T-helper 2 cell treated with Interferon-gamma antibody and Interleukin-4, amounts not matched to agents 100 ng/mL and 5 ng/mL, for 36 hours (primary cell): ENCODE results near the gene VPS51. TPM values are rescaled to one million over a fixed set of nuclear protein-coding genes. Genes with fewer than 3 reads are reported as not detected.

Source experiments
- intact Hi-C: fragments of 100-400 bp; cut with micrococcal nuclease; formaldehyde crosslinking; loops from one replicate; pipeline ENCODE4 v1.15.1; 2023
- total RNA-seq: library from RNA; stranded (reverse); gene quantifications from 2 replicates; pipeline ENCODE4 v1.2.3, GENCODE V29; 2022

VPS51 gene
- total RNA-seq, 1 donor from 2014 or later: 139 TPM

- intact Hi-C loops: no loop called here
Measured at GRCh38 chr11:65104628-65105027, 8.6 kb downstream of the VPS51 start.

GRCh38 chr11:65107078-65107477 lies 11.1 kb downstream of the VPS51 start:
- intact Hi-C loops: no loop called here

GRCh38 chr11:65107751-65108468 lies 11.9 kb downstream of the VPS51 start:
- intact Hi-C loops: no loop called here

GRCh38 chr11:65108469-65109123 lies 12.6 kb downstream of the VPS51 start:
- intact Hi-C loops: no loop called here

GRCh38 chr11:65109231-65110198 lies 13.5 kb downstream of the VPS51 start:
- intact Hi-C loops: loop anchor here (5.0 kb wide), 2 partner anchors 153 to 192 kb away; partner anchors contain the start of genes ATG2A and POLA2

- intact Hi-C loops: loop anchor here (5.0 kb wide), 2 partner anchors 152 to 193 kb away; partner anchors contain the start of genes ATG2A and POLA2
Measured at GRCh38 chr11:65110354-65110861, 14.4 kb downstream of the VPS51 start.

GRCh38 chr11:65111159-65111743 lies 15.2 kb downstream of the VPS51 start:
- intact Hi-C loops: loop anchor here (1.0 to 5.0 kb wide), 3 partner anchors 15 to 194 kb away; partner anchors contain the start of genes ATG2A, POLA2 and VPS51

GRCh38 chr11:65111744-65112545 lies 15.9 kb downstream of the VPS51 start, which contains the start of gene TM7SF2:
Gene TM7SF2, plus strand, starts transcription at chr11:65111872. Its CDS starts 144 bp downstream, at chr11:65112016.
- intact Hi-C loops: loop anchor here (1.0 to 5.0 kb wide), 5 partner anchors 16 to 195 kb away; partner anchors contain the start of genes ATG2A, CDCA5, POLA2 and SYVN1

- intact Hi-C loops: loop anchor here (1.0 to 5.0 kb wide), 4 partner anchors 22 to 195 kb away; partner anchors contain the start of genes ATG2A, CDCA5, POLA2 and SYVN1
Measured at GRCh38 chr11:65112546-65113360, 16.7 kb downstream of the VPS51 start.

- intact Hi-C loops: loop anchor here (5.0 kb wide), 2 partner anchors 149 to 196 kb away; partner anchors contain the start of genes ATG2A and POLA2
Measured at GRCh38 chr11:65113361-65113756, 17.3 kb downstream of the VPS51 start.

GRCh38 chr11:65113839-65114238 lies 17.8 kb downstream of the VPS51 start:
- intact Hi-C loops: loop anchor here (5.0 kb wide), 2 partner anchors 148 to 197 kb away; partner anchors contain the start of genes ATG2A and POLA2

- intact Hi-C loops: loop anchor here (5.0 kb wide), 2 partner anchors 148 to 197 kb away; partner anchors contain the start of genes ATG2A and POLA2
Measured at GRCh38 chr11:65114538-65115171, 18.6 kb downstream of the VPS51 start.

GRCh38 chr11:65115361-65116082 lies 19.5 kb downstream of the VPS51 start:
- intact Hi-C loops: loop anchor here (2.0 kb wide), 1 partner anchor 65 kb away; the partner anchor contains the start of gene CAPN1

- intact Hi-C loops: loop anchor here (1.0 to 2.0 kb wide), 7 partner anchors 20 to 269 kb away; partner anchors contain the start of genes CAPN1, CDCA5, SNX15 and VPS51
Measured at GRCh38 chr11:65116370-65117205, 20.6 kb downstream of the VPS51 start.

GRCh38 chr11:65117206-65118096 lies 21.4 kb downstream of the VPS51 start, which contains the start of gene ZNHIT2:
Gene ZNHIT2, minus strand, starts transcription at chr11:65117701. Its CDS starts 48 bp downstream, at chr11:65117653.
- intact Hi-C loops: loop anchor here (1.0 to 2.0 kb wide), 7 partner anchors 21 to 270 kb away; partner anchors contain the start of genes CAPN1, CDCA5, SNX15 and VPS51
